Activated naive CD4-positive, alpha-beta T cell treated with anti-CD3 and anti-CD28 coated beads for 36 hours (primary cell): ENCODE measurements around the gene GALNT18. TPM values are rescaled to one million over a fixed set of nuclear protein-coding genes. Genes with fewer than 3 reads are reported as not detected.

Source experiments
- CTCF ChIA-PET: fragments of 350-600 bp; sonication (Branson Sonifier 250); formaldehyde crosslinking; loops from one replicate; lab custom pipeline; 2021; ENCODE audit warnings: antibody characterized with exemption; lab: Charles Lee
- DNase-seq: peaks from one replicate; pipeline ENCODE4 v3.0.0-alpha.2; 2020
- H3K27ac Mint-ChIP-seq: one replicate; pipeline ENCODE4 v1.8.0; 2021; ENCODE audit warnings: mild to moderate bottlenecking, mixed read lengths
- H3K27me3 Mint-ChIP-seq: one replicate; pipeline ENCODE4 v1.8.0; 2021; ENCODE audit warnings: low read depth, mixed read lengths
- H3K36me3 Mint-ChIP-seq: one replicate; pipeline ENCODE4 v1.8.0; 2021; ENCODE audit warnings: low read depth, mixed read lengths
- H3K4me1 Mint-ChIP-seq: one replicate; pipeline ENCODE4 v1.8.0; 2021; ENCODE audit warnings: low read depth, mixed read lengths
- H3K4me3 Mint-ChIP-seq: one replicate; pipeline ENCODE4 v1.8.0; 2021; ENCODE audit warnings: mild to moderate bottlenecking, moderate library complexity, mixed read lengths
- H3K9me3 Mint-ChIP-seq: one replicate; pipeline ENCODE4 v1.8.0; 2021; ENCODE audit warnings: mixed read lengths
- intact Hi-C: fragments of 100-400 bp; cut with micrococcal nuclease; formaldehyde crosslinking; loops from one replicate; pipeline ENCODE4 v1.15.1; 2023
- total RNA-seq, 2 experiments: library from RNA; stranded (reverse); gene quantifications; one replicate each; pipeline ENCODE4 v1.2.3, GENCODE V29; 2021

Gene GALNT18
- total RNA-seq, 2 experiments from 2014 or later: 4.3 to 4.7 TPM

DNA sequence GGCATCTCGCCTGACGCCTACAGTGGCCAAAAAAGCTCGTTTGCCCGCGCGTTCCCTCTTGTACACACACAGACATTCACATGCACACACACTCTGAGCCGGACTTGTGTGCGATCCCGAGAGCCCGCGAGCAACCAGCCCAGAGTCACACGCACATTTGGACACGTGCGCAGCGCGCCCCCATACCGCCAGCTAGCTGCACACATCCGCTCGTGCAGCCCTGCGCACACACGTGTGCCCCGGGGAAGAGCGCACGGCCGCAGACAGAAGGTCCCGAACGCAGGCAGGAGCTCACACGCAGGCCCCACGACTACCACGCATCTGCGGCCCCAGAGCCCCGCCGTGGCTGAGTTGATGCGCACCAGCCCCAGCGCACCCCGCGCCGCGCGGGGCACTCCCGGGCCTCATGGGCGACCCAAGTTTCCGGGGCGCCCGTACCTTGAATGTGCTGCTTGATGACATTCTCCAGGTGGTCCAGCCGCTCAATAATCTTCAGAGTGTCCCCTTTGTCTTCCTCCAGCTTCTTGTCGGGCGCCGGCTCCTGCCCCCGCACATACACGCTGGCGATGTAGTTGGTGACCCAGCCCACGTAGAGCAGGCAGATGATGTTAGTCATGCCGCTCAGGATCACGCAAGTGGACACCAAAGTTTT, 758 bp downstream of the GALNT18 start:
- Mint-ChIP-seq H3K4me3 (peak overlapping the region; percentile 74), H3K4me1 (no peaks in the 10 kb centered on the region), H3K9me3 (no peaks in the 10 kb centered on the region), H3K36me3 (no peaks in the 10 kb centered on the region), H3K27me3 (peaks cover 53% of the 10 kb centered on the region), H3K27ac (no peak overlapping the region)
- CTCF ChIA-PET: interaction anchor here (1.1 to 1.4 kb wide), 3 partner anchors 9 to 593 kb away, joined by 3 to 5 read pairs (median 4); no protein-coding TSS in a partner anchor
- peak; percentile 39 for DNase-seq
- intact Hi-C loops: loop anchor here (5.0 kb wide), 2 partner anchors 221 to 814 kb away; partner anchors contain the start of genes EIF4G2 and USP47

DNA sequence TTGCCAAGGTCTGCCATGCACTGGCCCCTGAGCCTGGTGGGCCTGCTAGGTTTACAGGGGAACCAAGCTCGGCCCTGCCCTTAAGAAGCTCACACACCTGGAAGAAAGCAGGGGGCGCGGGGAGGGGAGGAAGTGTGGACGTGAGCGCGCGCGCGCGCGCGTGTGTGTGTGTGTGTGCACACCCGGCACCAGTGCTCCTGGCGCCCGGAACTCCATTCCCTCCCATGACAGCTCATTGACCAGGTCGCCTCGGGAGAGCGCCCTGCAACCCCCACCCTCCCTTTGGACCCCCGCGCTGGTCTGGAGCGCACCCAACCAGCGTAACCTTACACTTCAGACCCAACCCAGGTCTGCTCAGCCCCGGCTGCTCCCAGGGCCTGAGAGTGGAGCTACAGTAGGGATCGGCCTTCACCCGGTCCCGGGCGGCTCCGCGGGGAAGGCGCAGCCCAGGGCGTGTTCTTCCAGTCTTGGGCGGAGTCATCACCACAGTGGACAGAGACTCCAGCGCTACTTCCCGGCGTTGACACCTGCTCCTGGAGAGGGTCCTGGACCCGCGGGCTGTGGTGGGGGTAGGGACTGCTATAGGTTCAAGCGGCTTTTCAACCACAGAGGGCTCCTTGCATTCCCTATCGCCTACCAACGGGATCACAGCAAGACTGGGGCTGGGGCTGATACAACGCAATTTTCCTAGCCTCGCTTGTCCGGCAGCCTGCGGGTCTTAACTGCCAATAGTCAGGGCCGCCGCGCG, 1.5 kb downstream of the GALNT18 start:
- H3K4me3 Mint-ChIP-seq: peak overlapping the region; percentile 74
- no peaks in the 10 kb centered on the region for H3K9me3 Mint-ChIP-seq
- CTCF ChIA-PET: interaction anchor here (1.4 kb wide), 2 partner anchors 113 to 593 kb away, joined by 4 to 5 read pairs; no protein-coding TSS in a partner anchor
- no peak overlapping the region for H3K27ac Mint-ChIP-seq
- no peaks in the 10 kb centered on the region for H3K4me1 Mint-ChIP-seq
- no peaks in the 10 kb centered on the region for H3K36me3 Mint-ChIP-seq
- intact Hi-C loops: loop anchor here (5.0 kb wide), 2 partner anchors 222 to 813 kb away; partner anchors contain the start of genes EIF4G2 and USP47
- DNase-seq: peak; percentile 6
- peaks cover 51% of the 10 kb centered on the region for H3K27me3 Mint-ChIP-seq

DNA sequence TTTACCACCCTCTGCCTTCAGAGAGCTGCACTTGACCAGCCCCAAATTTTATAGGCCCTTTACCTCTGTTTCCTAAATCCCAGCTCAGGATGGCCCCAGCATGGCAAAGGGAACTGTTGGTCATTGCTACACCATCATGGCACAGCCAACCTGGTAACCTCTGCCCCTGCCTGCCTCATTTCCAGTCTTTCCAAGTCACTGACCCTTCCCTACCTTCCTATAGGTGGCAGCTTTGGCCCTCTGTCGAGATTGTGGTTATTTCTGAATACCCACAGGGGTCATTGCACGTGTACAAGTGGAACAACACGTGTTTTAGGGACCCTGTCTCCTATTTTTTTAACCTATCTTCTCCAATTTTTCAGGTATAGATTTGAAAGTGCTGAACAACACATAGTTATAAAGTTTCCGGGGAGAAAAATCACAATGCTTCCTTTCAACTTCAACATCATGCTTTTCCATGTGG, 2.8 kb downstream of the GALNT18 start:
- CTCF ChIA-PET: interaction anchor here (1.0 to 1.1 kb wide), 2 partner anchors 9 to 591 kb away, joined by 4 read pairs; no protein-coding TSS in a partner anchor
- H3K4me1 Mint-ChIP-seq: no peaks in the 10 kb centered on the region
- intact Hi-C loops: loop anchor here (1.0 to 10.0 kb wide), 3 partner anchors 56 to 594 kb away; no protein-coding TSS in a partner anchor
- H3K27ac Mint-ChIP-seq: no peak overlapping the region
- H3K36me3 Mint-ChIP-seq: no peaks in the 10 kb centered on the region
- H3K27me3 Mint-ChIP-seq: peaks cover 49% of the 10 kb centered on the region
- H3K4me3 Mint-ChIP-seq: no peak overlapping the region
- DNase-seq: peak; percentile 7
- no peaks in the 10 kb centered on the region for H3K9me3 Mint-ChIP-seq

DNA sequence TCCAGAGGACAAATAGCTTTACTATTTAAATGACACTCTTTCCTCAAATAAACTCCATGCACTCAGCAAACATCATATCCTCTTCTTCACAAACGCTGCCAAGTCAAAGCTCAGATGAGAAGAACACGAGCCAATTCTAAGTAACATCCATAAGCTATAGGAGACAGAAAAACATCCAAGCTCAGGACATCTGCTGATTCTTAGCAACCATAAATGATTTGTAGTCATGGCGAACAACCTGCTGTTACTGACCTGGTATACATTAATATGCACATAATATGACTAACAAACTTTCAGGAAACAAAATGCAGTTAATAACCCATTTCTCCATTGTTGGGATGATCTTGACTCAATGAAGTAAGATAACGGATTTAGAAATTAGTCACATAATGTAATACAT, 6.7 kb downstream of the GALNT18 start:
- CTCF ChIA-PET: no interaction called here
- intact Hi-C loops: loop anchor here (10.0 kb wide), 2 partner anchors 60 to 590 kb away; no protein-coding TSS in a partner anchor
- DNase-seq: no peak
- Mint-ChIP-seq H3K4me1 (no peaks in the 10 kb centered on the region), H3K36me3 (no peaks in the 10 kb centered on the region), H3K4me3 (no peak overlapping the region), H3K9me3 (no peaks in the 10 kb centered on the region), H3K27me3 (peaks cover 36% of the 10 kb centered on the region), H3K27ac (no peak overlapping the region)

DNA sequence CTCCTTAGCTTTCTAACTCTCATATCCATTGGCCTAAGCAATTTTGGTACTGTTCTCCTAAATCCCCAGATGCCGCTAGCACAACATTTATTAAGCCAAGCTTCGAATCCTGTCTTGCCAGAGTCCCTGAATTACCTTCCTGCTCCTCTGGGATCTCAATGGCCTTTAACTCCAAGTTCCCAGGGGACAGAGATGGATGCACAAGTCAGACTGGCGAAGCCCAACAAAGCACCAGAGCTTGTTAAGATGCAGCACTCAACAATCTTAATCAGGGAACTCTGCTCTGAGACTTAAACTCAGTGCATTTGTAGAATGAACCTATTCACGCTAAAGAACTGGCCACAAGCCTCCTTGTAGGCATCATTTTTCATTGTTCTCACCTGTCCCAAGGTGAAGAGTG, 9.4 kb downstream of the GALNT18 start:
- H3K4me1 Mint-ChIP-seq: no peaks in the 10 kb centered on the region
- CTCF ChIA-PET: interaction anchor here (0.8 kb wide), 1 partner anchor 9 kb away, joined by 3 read pairs; the partner anchor contains the start of gene GALNT18
- no peak overlapping the region for H3K4me3 Mint-ChIP-seq
- H3K27ac Mint-ChIP-seq: no peak overlapping the region
- H3K27me3 Mint-ChIP-seq: peaks cover 18% of the 10 kb centered on the region
- no peaks in the 10 kb centered on the region for H3K36me3 Mint-ChIP-seq
- DNase-seq: no peak
- intact Hi-C loops: loop anchor here (10.0 kb wide), 2 partner anchors 62 to 588 kb away; no protein-coding TSS in a partner anchor
- no peaks in the 10 kb centered on the region for H3K9me3 Mint-ChIP-seq

DNA sequence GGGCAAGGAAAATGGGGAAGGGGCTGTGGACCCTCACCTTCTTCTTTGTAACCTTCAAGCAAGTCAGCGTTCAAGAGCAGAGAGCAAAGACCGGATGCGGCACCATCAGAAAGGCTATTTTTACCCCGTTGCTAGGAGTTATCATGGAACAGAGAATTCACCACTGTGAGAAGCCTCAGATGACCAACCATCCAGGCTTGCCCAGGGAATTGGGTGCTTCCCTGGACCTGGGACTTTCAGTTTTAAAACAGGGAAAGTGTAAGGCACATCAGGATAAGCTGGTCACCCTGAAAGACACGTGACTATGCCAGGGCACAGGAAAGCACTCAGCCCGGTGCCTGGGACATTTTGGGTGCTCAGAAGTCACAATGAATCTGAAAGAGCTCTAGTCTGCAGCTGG, 10.4 kb downstream of the GALNT18 start:
- no peak overlapping the region for H3K4me3 Mint-ChIP-seq
- DNase-seq: no peak
- H3K4me1 Mint-ChIP-seq: no peaks in the 10 kb centered on the region
- H3K27ac Mint-ChIP-seq: no peak overlapping the region
- peaks cover 15% of the 10 kb centered on the region for H3K27me3 Mint-ChIP-seq
- intact Hi-C loops: loop anchor here (10.0 kb wide), 2 partner anchors 63 to 587 kb away; no protein-coding TSS in a partner anchor
- CTCF ChIA-PET: no interaction called here
- no peaks in the 10 kb centered on the region for H3K9me3 Mint-ChIP-seq
- no peaks in the 10 kb centered on the region for H3K36me3 Mint-ChIP-seq

DNA sequence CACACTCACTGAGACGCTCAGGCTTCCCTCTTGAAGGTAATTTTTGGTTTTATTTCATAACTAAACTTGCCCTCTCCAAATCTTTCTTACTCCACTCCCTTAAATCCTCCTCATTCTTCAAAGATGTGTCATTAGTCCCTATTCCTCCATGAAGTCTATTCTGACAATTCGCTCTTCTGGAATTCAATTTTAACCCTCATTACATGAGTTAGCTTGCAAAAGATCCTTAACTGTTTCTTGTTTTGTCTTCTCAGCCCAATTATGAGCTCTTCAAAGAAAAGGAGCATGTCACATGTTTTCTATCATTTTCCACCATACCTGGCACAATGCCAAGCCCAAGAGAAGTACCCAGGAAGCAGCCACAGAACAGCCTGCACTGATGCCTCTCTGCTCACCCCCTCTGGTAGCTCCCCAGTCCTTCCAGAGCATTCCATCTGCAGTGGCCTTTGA, 13.0 kb downstream of the GALNT18 start:
- H3K4me3 Mint-ChIP-seq: no peak overlapping the region
- H3K27me3 Mint-ChIP-seq: peaks cover 9% of the 10 kb centered on the region
- no peaks in the 10 kb centered on the region for H3K4me1 Mint-ChIP-seq
- intact Hi-C loops: no loop called here
- no peaks in the 10 kb centered on the region for H3K9me3 Mint-ChIP-seq
- no peaks in the 10 kb centered on the region for H3K36me3 Mint-ChIP-seq
- no peak overlapping the region for H3K27ac Mint-ChIP-seq
- CTCF ChIA-PET: no interaction called here
- no peak for DNase-seq

DNA sequence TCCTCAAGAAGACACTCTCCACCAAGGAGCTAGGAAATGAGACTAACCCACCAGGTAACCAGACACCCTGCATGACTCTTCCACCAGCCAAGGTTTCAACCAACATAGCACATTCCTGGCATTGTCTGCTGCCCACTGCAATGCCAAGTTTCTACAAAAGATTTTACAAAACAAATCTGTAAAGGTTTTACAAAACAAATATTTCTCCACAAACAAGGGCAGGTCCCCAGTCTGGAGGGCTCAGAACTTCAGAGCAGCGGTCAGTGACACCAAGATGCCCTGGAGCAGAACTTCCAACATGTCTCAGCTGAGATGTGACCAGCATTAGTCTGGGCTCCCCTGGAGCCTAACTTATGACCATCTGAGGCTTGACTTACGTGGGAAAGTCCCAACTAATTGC, 14.0 kb downstream of the GALNT18 start:
- peaks cover 9% of the 10 kb centered on the region for H3K27me3 Mint-ChIP-seq
- no peak overlapping the region for H3K4me3 Mint-ChIP-seq
- CTCF ChIA-PET: interaction anchor here (0.6 kb wide), 1 partner anchor 112 kb away, joined by 6 read pairs; no protein-coding TSS in a partner anchor
- no peaks in the 10 kb centered on the region for H3K36me3 Mint-ChIP-seq
- H3K4me1 Mint-ChIP-seq: no peaks in the 10 kb centered on the region
- H3K27ac Mint-ChIP-seq: no peak overlapping the region
- intact Hi-C loops: no loop called here
- no peaks in the 10 kb centered on the region for H3K9me3 Mint-ChIP-seq
- DNase-seq: no peak

DNA sequence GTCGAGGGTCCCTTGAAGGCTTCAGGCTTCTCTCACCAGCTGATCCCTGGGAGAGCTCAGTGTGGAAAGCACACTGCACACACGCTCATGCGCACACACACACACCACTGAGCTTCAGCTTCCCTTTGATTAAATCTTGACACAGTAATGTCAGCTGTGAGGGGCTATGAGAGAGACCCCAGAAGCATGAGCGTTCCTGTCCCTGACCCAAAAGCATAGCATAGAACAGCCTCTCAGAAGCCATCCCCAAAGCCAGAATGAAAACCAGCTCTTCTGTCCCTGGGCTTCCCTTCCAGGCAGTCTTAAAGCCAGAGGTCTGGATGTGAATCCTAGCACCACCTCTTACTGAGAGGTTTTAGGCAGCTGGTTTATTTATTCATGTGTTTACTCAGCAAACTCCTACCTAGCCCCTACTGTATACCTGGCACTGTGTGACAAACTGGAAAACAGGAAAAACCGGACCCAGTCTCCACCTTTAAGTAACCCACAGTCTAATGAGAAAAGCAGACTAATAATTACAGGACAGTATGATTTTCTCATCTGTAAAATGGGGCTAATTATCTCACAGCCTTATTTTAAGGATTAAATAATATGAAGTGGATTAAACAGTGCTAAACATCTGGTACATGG, 15.9 kb downstream of the GALNT18 start:
- Mint-ChIP-seq H3K9me3 (peaks cover 3% of the 10 kb centered on the region), H3K36me3 (no peaks in the 10 kb centered on the region), H3K4me3 (no peak overlapping the region), H3K4me1 (no peaks in the 10 kb centered on the region), H3K27me3 (peaks cover 13% of the 10 kb centered on the region), H3K27ac (no peak overlapping the region)
- intact Hi-C loops: no loop called here
- no peak for DNase-seq
- CTCF ChIA-PET: no interaction called here

DNA sequence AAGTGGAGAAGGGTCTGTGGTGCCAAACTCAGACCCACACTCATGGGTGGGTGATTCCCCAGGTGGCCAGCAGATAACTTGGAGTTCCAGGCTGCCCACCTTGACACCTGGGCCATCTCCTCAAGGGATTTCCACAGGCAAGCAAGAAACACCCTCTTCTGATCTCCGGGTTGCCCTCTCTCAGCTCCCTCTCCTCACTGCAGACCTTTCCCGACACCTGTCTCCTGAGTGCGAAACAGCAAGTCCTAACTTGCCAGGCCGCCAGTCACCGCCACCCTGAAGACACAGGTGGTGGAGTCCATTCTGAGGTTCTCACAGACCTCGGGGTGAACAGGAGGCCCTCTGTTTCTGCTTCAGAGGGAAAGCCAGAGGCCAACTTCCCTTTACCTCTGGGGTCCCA, 16.6 kb downstream of the GALNT18 start:
- Mint-ChIP-seq H3K4me1 (no peaks in the 10 kb centered on the region), H3K27me3 (peaks cover 9% of the 10 kb centered on the region), H3K9me3 (peaks cover 3% of the 10 kb centered on the region), H3K36me3 (no peaks in the 10 kb centered on the region), H3K4me3 (no peak overlapping the region), H3K27ac (no peak overlapping the region)
- CTCF ChIA-PET: no interaction called here
- intact Hi-C loops: no loop called here
- DNase-seq: no peak

DNA sequence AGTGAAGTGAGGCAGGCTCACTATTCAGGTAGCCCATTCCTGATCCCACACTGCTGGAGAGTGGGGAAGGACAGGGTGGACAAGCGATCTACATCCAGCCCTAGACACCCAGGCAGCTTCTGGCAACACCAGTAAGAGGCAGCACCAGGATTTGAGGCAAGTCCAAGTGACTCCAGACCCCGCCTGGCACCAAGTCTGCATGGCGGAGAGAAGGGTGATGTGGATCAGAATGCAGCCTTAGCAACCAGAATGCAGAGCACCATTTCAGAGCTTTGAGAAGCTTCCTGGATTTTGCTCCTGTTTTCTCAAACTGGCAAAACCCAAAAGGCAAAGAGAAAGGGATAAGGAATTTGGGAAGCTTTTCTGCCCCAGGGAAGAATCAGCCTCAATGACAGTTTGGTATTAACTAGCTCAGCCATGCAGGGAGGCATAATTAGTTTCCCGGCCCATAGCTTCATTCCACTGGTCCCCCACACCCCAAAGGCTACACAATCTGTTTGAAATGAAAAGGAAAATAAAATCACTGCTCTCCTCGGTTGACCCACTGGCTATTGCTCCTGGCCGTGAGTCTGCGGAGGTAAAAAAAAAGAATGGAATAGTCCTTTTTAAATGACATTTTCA, 17.3 kb downstream of the GALNT18 start:
- Mint-ChIP-seq H3K4me3 (no peak overlapping the region), H3K36me3 (no peaks in the 10 kb centered on the region), H3K9me3 (peaks cover 3% of the 10 kb centered on the region), H3K4me1 (no peaks in the 10 kb centered on the region), H3K27me3 (peaks cover 10% of the 10 kb centered on the region), H3K27ac (no peak overlapping the region)
- CTCF ChIA-PET: no interaction called here
- intact Hi-C loops: no loop called here
- no peak for DNase-seq
